ENCODE data around the gene EXOC4.

DNA sequence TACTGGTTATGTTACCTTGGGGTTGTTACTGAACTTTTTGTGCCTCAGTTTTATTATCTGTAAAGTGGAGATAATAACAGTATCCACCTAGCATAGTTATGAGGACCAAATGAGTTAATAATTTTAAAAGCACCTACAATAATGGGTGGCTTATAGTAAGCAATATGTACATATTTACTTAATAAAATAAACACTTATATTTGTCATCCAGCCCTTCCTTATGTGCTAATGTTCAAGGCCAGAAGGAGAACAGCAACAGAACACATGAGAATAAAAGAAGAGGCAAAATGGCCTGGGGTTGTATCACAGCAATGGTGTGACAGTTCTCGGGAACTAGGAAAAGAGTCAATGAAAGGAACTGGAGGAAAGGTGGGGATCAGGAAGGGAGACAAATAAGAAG is 618.9 kb downstream of the EXOC4 start:
- TF ChIP-seq EZH2 (IDR thresholded peaks at IDR 0.05; ENCODE audit: insufficient read depth, poor library complexity, severe bottlenecking) (no peak), EZH2phosphoT487 (IDR thresholded peaks at IDR 0.05; ENCODE audit: insufficient read depth, low read depth) (no peak)
